A549 (cell line): ENCODE measurements around the gene SNRK. TPM values are rescaled to one million over a fixed set of nuclear protein-coding genes. Genes with fewer than 3 reads are reported as not detected.

Source experiments
- ATAC-seq, 2 experiments: fragments of 200-7000 bp in 1 of 2; fragments of >200 bp in 1 of 2; cut with Nextera tagmentation in 1 of 2; cut with Tn5 transposase in 1 of 2; 3 replicates each; pipeline versions ENCODE4 v1.8.0 to v1.9.1; 2018 to 2020; ENCODE audit warnings: mild to moderate bottlenecking in 1 of 2, moderate library complexity in 1 of 2
- CTCF ChIA-PET: fragments of 300-600 bp; sonication (Branson Sonifier 250); formaldehyde crosslinking; extraction: SDS; loops from one replicate; lab custom pipeline; 2021; ENCODE audit warnings: antibody characterized with exemption, inconsistent platforms; lab: Yijun Ruan, JAX
- POLR2A ChIA-PET: fragments of 350-600 bp; formaldehyde crosslinking; extraction: SDS; loops from one replicate; lab custom pipeline; 2021; ENCODE audit warnings: antibody characterized with exemption, inconsistent platforms; lab: Yijun Ruan, JAX
- DNase-seq, 2 experiments: peaks; one replicate each; pipeline versions ENCODE4 v3.0.0 to v3.0.0-alpha.2; 2011 to 2016; ENCODE audit warnings: low read depth in 1 of 2, low spot score in 1 of 2
- FAIRE-seq: peaks from 2 replicates; lab custom pipeline; 2011; peaks lifted over from hg19 to GRCh38; lab: Jason Lieb, UNC
- H3K27ac ChIP-seq, 2 experiments: fragments of >200 bp; sonication (Bioruptor Twin); formaldehyde crosslinking; 3 replicates each; pipeline ENCODE4 v1.5.1; 2016 to 2017
- H3K4me1 ChIP-seq: fragments of >200 bp; sonication (Bioruptor Twin); formaldehyde crosslinking; 3 replicates; pipeline ENCODE4 v1.6.1; 2016
- H3K4me2 ChIP-seq: fragments of >200 bp; sonication (Bioruptor Twin); formaldehyde crosslinking; 3 replicates; pipeline ENCODE4 v1.6.1; 2016
- H3K4me3 ChIP-seq: fragments of >200 bp; sonication (Bioruptor Twin); formaldehyde crosslinking; 3 replicates; pipeline ENCODE4 v1.5.1; 2016
- H3K9me3 ChIP-seq: fragments of >200 bp; sonication (Bioruptor Twin); formaldehyde crosslinking; 3 replicates; pipeline ENCODE4 v1.6.1; 2016
- BHLHE40 ChIP-seq: IDR thresholded peaks from 2 replicates; pipeline ENCODE4 v1.6.1; 2012; ENCODE audit warnings: low read depth, low read length, inconsistent platforms
- CBX2 ChIP-seq: fragments of 200-600 bp; sonication (generic); IDR thresholded peaks from 2 replicates; pipeline ENCODE4 v1.6.1; 2016; ENCODE audit warnings: low read depth, mild to moderate bottlenecking, borderline replicate concordance
- CEBPB ChIP-seq, 2 experiments: fragments of >200 bp in 1 of 2; sonication (Bioruptor Twin) in 1 of 2; formaldehyde crosslinking in 1 of 2; IDR thresholded peaks; 2 replicates each; pipeline ENCODE4 v1.6.1; 2012 to 2016
- CHD2 ChIP-seq: fragments of 150-350 bp; IDR thresholded peaks from 2 replicates; pipeline ENCODE4 v1.6.1; 2014; ENCODE audit warnings: low read length; ENCODE audit not compliant: partially characterized antibody
- CTCF ChIP-seq: fragments of >200 bp; sonication (Bioruptor Twin); formaldehyde crosslinking; IDR thresholded peaks from 3 replicates; pipeline ENCODE4 v1.5.1; 2016
- E2F6 ChIP-seq: IDR thresholded peaks from 2 replicates; pipeline ENCODE4 v1.6.1; 2012; ENCODE audit warnings: low read depth, borderline replicate concordance
- EHMT2 ChIP-seq: fragments of 200-600 bp; sonication (generic); IDR thresholded peaks from 2 replicates; pipeline ENCODE4 v1.6.1; 2016; ENCODE audit warnings: antibody characterized with exemption, low read depth, mild to moderate bottlenecking, moderate library complexity
- EP300 ChIP-seq, 2 experiments: fragments of >200 bp; sonication (Bioruptor Twin); formaldehyde crosslinking; IDR thresholded peaks; 2 replicates in 1 of 2; 3 replicates in 1 of 2; pipeline ENCODE4 v1.6.1; 2016 to 2017
- ESRRA ChIP-seq: fragments of 150-350 bp; IDR thresholded peaks from 2 replicates; pipeline ENCODE4 v1.6.1; 2014; ENCODE audit warnings: mild to moderate bottlenecking, low read length, borderline replicate concordance
- HOXB13 ChIP-seq: fragments of 250-450 bp; sonication (Bioruptor Pico); IDR thresholded peaks from 2 replicates; pipeline ENCODE4 v1.5.0; 2020; ENCODE audit warnings: low read depth, mild to moderate bottlenecking, moderate library complexity
- JUN ChIP-seq, 2 experiments: fragments of >200 bp; sonication (Bioruptor Twin); formaldehyde crosslinking; IDR thresholded peaks; 2 replicates in 1 of 2; 3 replicates in 1 of 2; pipeline ENCODE4 v1.6.1; 2016 to 2017
- KDM5A ChIP-seq: fragments of 200-600 bp; sonication (generic); IDR thresholded peaks from 2 replicates; pipeline ENCODE4 v1.6.1; 2016; ENCODE audit warnings: antibody characterized with exemption, mild to moderate bottlenecking
- MYC ChIP-seq: IDR thresholded peaks from 2 replicates; pipeline ENCODE4 v1.6.1; 2012; ENCODE audit warnings: mild to moderate bottlenecking, inconsistent platforms, low read length, improper control_type of control experiment, borderline replicate concordance
- NFE2L2 ChIP-seq: fragments of 150-350 bp; conservative IDR thresholded peaks from 2 replicates; pipeline ENCODE4 v1.6.1; 2014; ENCODE audit warnings: low read length
- PHF8 ChIP-seq: fragments of 200-600 bp; sonication (generic); IDR thresholded peaks from 2 replicates; pipeline ENCODE4 v1.6.1; 2016; ENCODE audit warnings: low read depth, mild to moderate bottlenecking, antibody characterized with exemption, moderate library complexity, borderline replicate concordance
- REST ChIP-seq: fragments of 200-600 bp; sonication (generic); IDR thresholded peaks from 2 replicates; pipeline ENCODE4 v1.6.1; 2016; ENCODE audit warnings: antibody characterized with exemption, mild to moderate bottlenecking, moderate library complexity
- RNF2 ChIP-seq: fragments of 200-600 bp; sonication (generic); IDR thresholded peaks from 2 replicates; pipeline ENCODE4 v1.6.1; 2016; ENCODE audit warnings: low read depth, mild to moderate bottlenecking, antibody characterized with exemption, moderate library complexity, borderline replicate concordance
- TP53 ChIP-seq: fragments of 250-450 bp; sonication (Bioruptor Pico); IDR thresholded peaks from 2 replicates; pipeline ENCODE4 v1.5.0; 2021; ENCODE audit warnings: mild to moderate bottlenecking, moderate library complexity
- ZNF302 ChIP-seq: fragments of 250-450 bp; sonication (Bioruptor Pico); IDR thresholded peaks from 2 replicates; pipeline ENCODE4 v1.9.0; 2021; ENCODE audit warnings: inconsistent platforms, mild to moderate bottlenecking, moderate library complexity
- ZSCAN20 ChIP-seq: fragments of 250-450 bp; sonication (Bioruptor Pico); IDR thresholded peaks from 2 replicates; pipeline ENCODE4 v1.8.0; 2022; ENCODE audit warnings: mild to moderate bottlenecking, moderate library complexity
- WGBS: methylation state at CpG from one replicate; pipeline ENCODE4 v1.1.6; 2017; ENCODE audit errors: missing lambda C conversion rate; 5-methylcytosine and 5-hydroxymethylcytosine counted together
- polyA plus RNA-seq, 4 experiments: library from polyadenylated mRNA; depleted of rRNA in 3 of 4; stranded (reverse); fragments of >200 nt; fragmentation: RNase III in 1 of 4; extraction: RNeasy Plus Mini Kit Qiagen cat#74134 plus additional on column Dnase treatment in 1 of 4; gene quantifications; 2 replicates in 3 of 4; 3 replicates in 1 of 4; pipeline ENCODE4 v1.2.3, GENCODE V29; 2011 to 2017

The SNRK gene
- polyA plus RNA-seq, 2 of the 4 experiments (the other 2 are of a cell fraction) = 3.5 to 7.2 TPM

GRCh38 chr3:43259626-43260025, 26.7 kb upstream of the SNRK start:
- no peak overlapping the region for H3K27ac ChIP-seq
- H3K4me2 ChIP-seq = no peak overlapping the region
- no peaks in the 10 kb centered on the region for H3K9me3 ChIP-seq
- no peak for DNase-seq
- TF ChIP-seq PHF8 = no peak
- TF ChIP-seq REST = no peak
- no peak for TF ChIP-seq CTCF
- TF ChIP-seq TP53 (CRISPR knock-in tag) = no peak
- TF ChIP-seq CHD2 = no peak
- TF ChIP-seq, all 56 proteins: peak for 0
- ChIA-PET CTCF (no interaction called here), POLR2A (no interaction called here)
- WGBS = 9% methylated on average over 2 of the region's 2 CpGs
- H3K4me3 ChIP-seq = no peak overlapping the region
- no peaks in the 10 kb centered on the region for H3K4me1 ChIP-seq
- no peak for FAIRE-seq
- ATAC-seq = no peak

GRCh38 chr3:43260412-43260811, 25.9 kb upstream of the SNRK start:
- Histone ChIP-seq H3K9me3 (no peaks in the 10 kb centered on the region), H3K4me1 (no peaks in the 10 kb centered on the region), H3K27ac (no peak overlapping the region), H3K4me3 (no peak overlapping the region), H3K4me2 (no peak overlapping the region)
- FAIRE-seq (no peak), DNase-seq (peak; percentile 12 to 15), ATAC-seq (peak; percentile 56 to 76)
- 0% methylated on average over 1 of the region's 1 CpG for WGBS
- TF ChIP-seq CBX2 = no peak
- TF ChIP-seq ZSCAN20 (CRISPR knock-in tag) = no peak
- TF ChIP-seq CTCF = no peak
- TF ChIP-seq CHD2 = no peak
- TF ChIP-seq EP300 (IDR thresholded peaks at IDR 0.05) = no peak
- ChIA-PET POLR2A (no interaction called here), CTCF (no interaction called here)

- H3K4me1 ChIP-seq = no peaks in the 10 kb centered on the region
- 13% methylated on average over 4 of the region's 4 CpGs for WGBS
- POLR2A ChIA-PET = no interaction called here
- TF ChIP-seq EHMT2 (no peak), E2F6 (no peak), BHLHE40 (no peak), ZNF302 (CRISPR knock-in tag) (no peak), NFE2L2 (no peak), KDM5A (no peak), RNF2 (no peak), CEBPB (IDR thresholded peaks at IDR 0.05) (no peak), JUN (IDR thresholded peaks at IDR 0.05) (no peak), ESRRA (no peak), MYC (no peak), HOXB13 (CRISPR knock-in tag) (no peak)
- TF ChIP-seq, all 56 proteins: peak for 0
- DNase-seq (no peak), ATAC-seq (no peak), FAIRE-seq (no peak)
- H3K27ac ChIP-seq = no peak overlapping the region
- no peak overlapping the region for H3K4me3 ChIP-seq
- H3K9me3 ChIP-seq = no peaks in the 10 kb centered on the region
- CTCF ChIA-PET = no interaction called here
- H3K4me2 ChIP-seq = no peak overlapping the region
These were observed 24.1 kb upstream of the SNRK start for GRCh38 chr3:43262194-43262593.
